HL-60 (cell line): ENCODE measurements around the gene SMIM1.

Source experiments
- DNase-seq, 2 experiments: peaks; one replicate each; pipeline ENCODE4 v3.0.0-alpha.2; 2010 to 2020; ENCODE audit warnings: low read depth in 1 of 2, low spot score in 1 of 2
- H3K27ac ChIP-seq: fragments of 250-450 bp; sonication (Bioruptor Pico); replicated peaks from 2 replicates; pipeline ENCODE4 v1.5.1; 2020; ENCODE audit warnings: mild to moderate bottlenecking, moderate library complexity
- H3K27me3 ChIP-seq: fragments of 250-450 bp; sonication (Bioruptor Pico); 2 replicates; pipeline ENCODE4 v1.5.1; 2021; ENCODE audit warnings: mild to moderate bottlenecking, moderate library complexity; ENCODE audit not compliant: insufficient read depth, poor library complexity, severe bottlenecking
- H3K4me3 ChIP-seq: replicated peaks from 2 replicates; pipeline ENCODE4 v1.5.1; 2011; ENCODE audit warnings: mild to moderate bottlenecking, control low read depth, low read length; ENCODE audit not compliant: insufficient read depth
- GABPA ChIP-seq: IDR thresholded peaks from 2 replicates; pipeline ENCODE4 v1.6.1; 2012; ENCODE audit warnings: low read depth
- POLR2AphosphoS5 ChIP-seq: IDR thresholded peaks from 2 replicates; pipeline ENCODE4 v1.6.1; 2012; ENCODE audit warnings: low read depth
- SPI1 ChIP-seq: IDR thresholded peaks from 2 replicates; pipeline ENCODE4 v1.6.1; 2012; ENCODE audit warnings: low read depth, mild to moderate bottlenecking, borderline replicate concordance
- TF ChIP-seq, protein P1 (sequence below): IDR thresholded peaks from one replicate; pipeline ENCODE4 v1.5.1; 2011; ENCODE audit warnings: low read length, control low read depth, inconsistent platforms; ENCODE audit not compliant: insufficient read depth
- TF ChIP-seq, protein P2 (sequence below): IDR thresholded peaks from 2 replicates; pipeline ENCODE4 v1.6.1; 2012; ENCODE audit warnings: low read depth; ENCODE audit not compliant: insufficient replicate concordance

SMIM1 gene

DNA sequence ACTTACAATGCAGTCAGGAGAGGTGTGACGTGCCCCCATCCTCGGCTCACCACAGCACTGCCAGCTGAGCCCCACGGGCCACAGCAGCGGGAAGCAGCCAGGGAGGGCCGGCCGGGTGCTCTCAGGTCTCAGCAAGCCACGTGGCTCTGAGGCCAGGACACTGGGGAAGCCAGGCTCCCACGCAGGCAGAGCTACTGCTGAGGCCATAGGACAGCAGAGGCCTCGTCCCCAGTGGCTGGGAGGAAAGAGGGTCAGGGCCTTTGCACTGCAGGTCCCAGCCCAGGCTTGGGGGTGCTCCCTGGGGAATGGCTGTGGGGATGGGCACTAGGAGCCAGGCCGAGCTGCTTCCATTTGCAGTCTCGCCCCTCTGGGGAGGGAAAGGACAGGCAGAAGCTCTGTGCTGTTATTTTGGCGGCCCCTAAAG lies 18.0 kb downstream of the SMIM1 start:
- H3K27ac ChIP-seq, result no peak overlapping the region
- no peak for DNase-seq
- no peak for TF ChIP-seq GABPA
- no peak for TF ChIP-seq SPI1
- TF ChIP-seq POLR2AphosphoS5, result no peak
- TF ChIP-seq, protein P1, sequence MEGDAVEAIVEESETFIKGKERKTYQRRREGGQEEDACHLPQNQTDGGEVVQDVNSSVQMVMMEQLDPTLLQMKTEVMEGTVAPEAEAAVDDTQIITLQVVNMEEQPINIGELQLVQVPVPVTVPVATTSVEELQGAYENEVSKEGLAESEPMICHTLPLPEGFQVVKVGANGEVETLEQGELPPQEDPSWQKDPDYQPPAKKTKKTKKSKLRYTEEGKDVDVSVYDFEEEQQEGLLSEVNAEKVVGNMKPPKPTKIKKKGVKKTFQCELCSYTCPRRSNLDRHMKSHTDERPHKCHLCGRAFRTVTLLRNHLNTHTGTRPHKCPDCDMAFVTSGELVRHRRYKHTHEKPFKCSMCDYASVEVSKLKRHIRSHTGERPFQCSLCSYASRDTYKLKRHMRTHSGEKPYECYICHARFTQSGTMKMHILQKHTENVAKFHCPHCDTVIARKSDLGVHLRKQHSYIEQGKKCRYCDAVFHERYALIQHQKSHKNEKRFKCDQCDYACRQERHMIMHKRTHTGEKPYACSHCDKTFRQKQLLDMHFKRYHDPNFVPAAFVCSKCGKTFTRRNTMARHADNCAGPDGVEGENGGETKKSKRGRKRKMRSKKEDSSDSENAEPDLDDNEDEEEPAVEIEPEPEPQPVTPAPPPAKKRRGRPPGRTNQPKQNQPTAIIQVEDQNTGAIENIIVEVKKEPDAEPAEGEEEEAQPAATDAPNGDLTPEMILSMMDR, result no peak
- TF ChIP-seq, protein P2, sequence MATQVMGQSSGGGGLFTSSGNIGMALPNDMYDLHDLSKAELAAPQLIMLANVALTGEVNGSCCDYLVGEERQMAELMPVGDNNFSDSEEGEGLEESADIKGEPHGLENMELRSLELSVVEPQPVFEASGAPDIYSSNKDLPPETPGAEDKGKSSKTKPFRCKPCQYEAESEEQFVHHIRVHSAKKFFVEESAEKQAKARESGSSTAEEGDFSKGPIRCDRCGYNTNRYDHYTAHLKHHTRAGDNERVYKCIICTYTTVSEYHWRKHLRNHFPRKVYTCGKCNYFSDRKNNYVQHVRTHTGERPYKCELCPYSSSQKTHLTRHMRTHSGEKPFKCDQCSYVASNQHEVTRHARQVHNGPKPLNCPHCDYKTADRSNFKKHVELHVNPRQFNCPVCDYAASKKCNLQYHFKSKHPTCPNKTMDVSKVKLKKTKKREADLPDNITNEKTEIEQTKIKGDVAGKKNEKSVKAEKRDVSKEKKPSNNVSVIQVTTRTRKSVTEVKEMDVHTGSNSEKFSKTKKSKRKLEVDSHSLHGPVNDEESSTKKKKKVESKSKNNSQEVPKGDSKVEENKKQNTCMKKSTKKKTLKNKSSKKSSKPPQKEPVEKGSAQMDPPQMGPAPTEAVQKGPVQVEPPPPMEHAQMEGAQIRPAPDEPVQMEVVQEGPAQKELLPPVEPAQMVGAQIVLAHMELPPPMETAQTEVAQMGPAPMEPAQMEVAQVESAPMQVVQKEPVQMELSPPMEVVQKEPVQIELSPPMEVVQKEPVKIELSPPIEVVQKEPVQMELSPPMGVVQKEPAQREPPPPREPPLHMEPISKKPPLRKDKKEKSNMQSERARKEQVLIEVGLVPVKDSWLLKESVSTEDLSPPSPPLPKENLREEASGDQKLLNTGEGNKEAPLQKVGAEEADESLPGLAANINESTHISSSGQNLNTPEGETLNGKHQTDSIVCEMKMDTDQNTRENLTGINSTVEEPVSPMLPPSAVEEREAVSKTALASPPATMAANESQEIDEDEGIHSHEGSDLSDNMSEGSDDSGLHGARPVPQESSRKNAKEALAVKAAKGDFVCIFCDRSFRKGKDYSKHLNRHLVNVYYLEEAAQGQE, result no peak
- H3K27me3 ChIP-seq, result no peaks in the 10 kb centered on the region
- H3K4me3 ChIP-seq, result no peak overlapping the region

DNA sequence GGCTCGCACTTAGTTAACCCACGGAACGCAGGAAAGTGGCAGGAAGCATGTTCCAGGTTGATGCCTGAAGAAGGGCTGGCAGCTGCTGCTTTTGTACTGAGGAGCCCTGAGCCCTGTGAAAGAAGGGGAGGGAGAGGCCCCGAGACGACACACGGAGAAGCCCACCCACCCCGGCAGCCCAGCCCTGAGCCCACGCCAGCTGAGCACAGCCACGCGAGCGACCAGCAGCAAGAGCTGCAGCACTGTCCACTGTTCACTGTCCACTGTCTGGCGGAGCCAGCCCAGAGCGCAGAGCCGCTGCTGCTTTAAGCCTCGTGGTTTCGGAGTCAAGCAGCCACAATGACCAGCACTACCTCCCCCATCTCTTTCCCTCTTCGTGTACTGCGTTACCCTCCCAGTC lies 18.4 kb downstream of the SMIM1 start:
- no peak overlapping the region for H3K4me3 ChIP-seq
- no peaks in the 10 kb centered on the region for H3K27me3 ChIP-seq
- TF ChIP-seq GABPA (no peak), POLR2AphosphoS5 (no peak), SPI1 (no peak)
- TF ChIP-seq, protein P1, result no peak
- TF ChIP-seq, protein P2, result no peak
- H3K27ac ChIP-seq, result no peak overlapping the region
- DNase-seq, result no peak

DNA sequence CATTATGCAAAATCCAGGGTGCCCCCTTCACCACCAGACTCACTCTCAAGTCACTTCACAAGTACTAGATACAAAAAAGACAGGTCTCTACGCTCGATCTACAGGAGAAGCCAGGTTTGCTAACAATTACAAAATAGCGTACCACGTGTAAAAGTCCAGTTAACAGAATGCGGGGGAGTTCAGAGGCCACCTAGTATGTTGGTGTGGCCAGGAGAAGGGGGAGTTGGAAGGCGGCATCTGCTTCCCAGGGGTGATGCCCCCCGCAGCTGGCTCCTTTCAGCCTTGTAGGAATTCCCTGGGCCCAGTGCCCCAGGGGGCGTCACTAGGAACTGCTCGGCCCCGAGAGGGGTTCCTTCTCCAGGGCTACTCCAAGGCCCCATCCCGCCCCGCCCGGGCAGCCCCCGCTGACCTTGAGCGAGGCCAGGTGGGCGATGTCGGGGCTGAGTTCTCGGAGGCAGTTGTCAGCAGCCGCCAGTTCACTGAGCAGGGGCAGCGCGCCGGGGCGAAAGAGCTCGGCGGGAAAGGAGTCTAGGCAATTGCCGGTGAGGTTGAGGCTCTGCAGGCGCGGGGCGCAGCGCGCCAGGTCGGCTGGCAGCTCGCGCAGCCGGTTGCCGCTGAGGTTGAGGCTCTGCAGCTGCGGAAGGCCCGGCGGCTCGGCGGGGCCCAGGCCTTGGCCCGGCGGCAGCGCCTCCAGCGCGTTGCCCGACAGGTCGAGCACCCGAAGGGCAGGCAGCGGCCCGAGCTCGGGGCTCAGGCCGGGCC lies 23.1 kb downstream of the SMIM1 start:
- H3K4me3 ChIP-seq, result peak overlapping the region; percentile 98
- H3K27me3 ChIP-seq, result no peaks in the 10 kb centered on the region
- TF ChIP-seq, protein P1, result no peak
- peak overlapping the region; percentile 76 for H3K27ac ChIP-seq
- DNase-seq, result no peak
